K562 (cell line): Measurements from ENCODE around the gene YES1. TPM values are rescaled to one million over a fixed set of nuclear protein-coding genes. Genes with fewer than 3 reads are reported as not detected.

Source experiments
- CBX1 ChIP-seq: sonication (generic); IDR thresholded peaks from 2 replicates; pipeline ENCODE4 v1.6.1; 2016; ENCODE audit warnings: antibody characterized with exemption, low read depth, mild to moderate bottlenecking
- CREBBP ChIP-seq: IDR thresholded peaks from one replicate; pipeline ENCODE4 v1.6.1; 2012; ENCODE audit warnings: low read depth, mild to moderate bottlenecking, control low read depth, inconsistent platforms, low read length
- HCFC1 ChIP-seq: IDR thresholded peaks from 2 replicates; pipeline ENCODE4 v1.6.1; 2012; ENCODE audit warnings: low read depth, low read length, improper control_type of control experiment
- MTF1 ChIP-seq: fragments of 250-450 bp; sonication (Bioruptor Pico); IDR thresholded peaks from 2 replicates; pipeline ENCODE4 v1.9.0; 2021; ENCODE audit warnings: moderate library complexity, mild to moderate bottlenecking, inconsistent platforms, borderline replicate concordance
- NELFE ChIP-seq: IDR thresholded peaks from 2 replicates; pipeline ENCODE4 v1.6.1; 2011; ENCODE audit warnings: mild to moderate bottlenecking; ENCODE audit not compliant: insufficient read depth, insufficient read length
- PHF20 ChIP-seq: fragments of 450-650 bp; IDR thresholded peaks from 2 replicates; pipeline ENCODE4 v1.6.1; 2018; ENCODE audit not compliant: partially characterized antibody
- PML ChIP-seq: IDR thresholded peaks from 2 replicates; pipeline ENCODE4 v1.6.1; 2012; ENCODE audit warnings: low read length, inconsistent platforms
- PRDM10 ChIP-seq: fragments of 450-650 bp; IDR thresholded peaks from 2 replicates; pipeline ENCODE4 v1.6.1; 2018; ENCODE audit not compliant: partially characterized antibody
- PRPF4 ChIP-seq: fragments of 200-400 bp; formaldehyde crosslinking; IDR thresholded peaks from one replicate; pipeline ENCODE4 v1.6.1; 2017; ENCODE audit warnings: low read length, low read depth, mild to moderate bottlenecking; ENCODE audit not compliant: insufficient read depth, poor library complexity, severe bottlenecking
- RERE ChIP-seq: sonication (generic); formaldehyde crosslinking; IDR thresholded peaks from 2 replicates; pipeline ENCODE4 v1.8.0; 2023; ENCODE audit warnings: missing genetic modification reagents, mild to moderate bottlenecking, borderline replicate concordance
- RFX7 ChIP-seq: fragments of 250-450 bp; sonication (Bioruptor Pico); IDR thresholded peaks from 2 replicates; pipeline ENCODE4 v1.5.1; 2021; ENCODE audit warnings: mild to moderate bottlenecking
- SAP30 ChIP-seq: fragments of 200-600 bp; sonication (generic); IDR thresholded peaks from 2 replicates; pipeline ENCODE4 v1.6.1; 2012; ENCODE audit warnings: borderline replicate concordance, low read depth, mild to moderate bottlenecking, moderate library complexity, low read length, control low read depth, inconsistent platforms; ENCODE audit not compliant: insufficient read depth, poor library complexity, severe bottlenecking
- TAF15 ChIP-seq: fragments of 200-400 bp; formaldehyde crosslinking; IDR thresholded peaks from 2 replicates; pipeline ENCODE4 v1.6.1; 2017; ENCODE audit warnings: mild to moderate bottlenecking, low read depth, low read length, moderate library complexity
- TGIF2 ChIP-seq: sonication (generic); formaldehyde crosslinking; IDR thresholded peaks from 2 replicates; pipeline ENCODE4 v1.8.1; 2022; ENCODE audit warnings: mild to moderate bottlenecking, missing genetic modification reagents, moderate library complexity
- ZEB2 ChIP-seq: fragments of 450-650 bp; IDR thresholded peaks from 2 replicates; pipeline ENCODE4 v1.6.1; 2016
- ZNF311 ChIP-seq: fragments of 250-450 bp; sonication (Bioruptor Pico); IDR thresholded peaks from 2 replicates; pipeline ENCODE4 v1.4.0; 2020; ENCODE audit warnings: mild to moderate bottlenecking, moderate library complexity
- polyA plus RNA-seq, 8 experiments: library from polyadenylated mRNA; depleted of rRNA in 4 of 8; stranded (reverse) in 5 of 8; unstranded in 3 of 8; fragments of >200 nt; fragmentation: Nextera tagmentation in 2 of 8; fragmentation: Illumina TruSeq in 1 of 8; extraction: Ambion mirVana in 2 of 8; extraction: Trizol in 1 of 8; gene quantifications; 2 replicates each; pipeline versions ENCODE4 v1.2.1 to v1.2.3, GENCODE V29; 2011 to 2014; ENCODE audit warnings: inconsistent platforms in 1 of 8, missing spikeins in 1 of 8
- total RNA-seq, 7 experiments: library from RNA; depleted of rRNA in 6 of 7; stranded (reverse); fragments of >200 nt in 6 of 7; fragmentation: Illumina TruSeq in 2 of 7; extraction: Trizol in 2 of 7; gene quantifications; 2 replicates each; pipeline versions ENCODE4 v1.2.1 to v1.2.3, GENCODE V29; 2011 to 2021; ENCODE audit warnings: low replicate concordance in 1 of 7
- TF ChIP-seq, protein P1 (sequence below), 2 experiments: fragments of 200-800 bp in 1 of 2; sonication (Bioruptor generic) in 1 of 2; sonication (generic) in 1 of 2; formaldehyde crosslinking in 1 of 2; IDR thresholded peaks in 1 of 2; conservative IDR thresholded peaks in 1 of 2; 2 replicates each; pipeline versions ENCODE4 v1.5.0 to v1.6.1; 2016 to 2020; ENCODE audit warnings: missing compliant biosample characterization in 1 of 2, missing genetic modification characterization in 1 of 2, missing genetic modification reagents in 1 of 2

YES1 gene
- total and polyA plus RNA-seq, 9 of the 15 experiments (the other 6 are each of a cell fraction or from before 2014, with no cell fraction given), result 37.2 to 115 (median 77.7) TPM

DNA sequence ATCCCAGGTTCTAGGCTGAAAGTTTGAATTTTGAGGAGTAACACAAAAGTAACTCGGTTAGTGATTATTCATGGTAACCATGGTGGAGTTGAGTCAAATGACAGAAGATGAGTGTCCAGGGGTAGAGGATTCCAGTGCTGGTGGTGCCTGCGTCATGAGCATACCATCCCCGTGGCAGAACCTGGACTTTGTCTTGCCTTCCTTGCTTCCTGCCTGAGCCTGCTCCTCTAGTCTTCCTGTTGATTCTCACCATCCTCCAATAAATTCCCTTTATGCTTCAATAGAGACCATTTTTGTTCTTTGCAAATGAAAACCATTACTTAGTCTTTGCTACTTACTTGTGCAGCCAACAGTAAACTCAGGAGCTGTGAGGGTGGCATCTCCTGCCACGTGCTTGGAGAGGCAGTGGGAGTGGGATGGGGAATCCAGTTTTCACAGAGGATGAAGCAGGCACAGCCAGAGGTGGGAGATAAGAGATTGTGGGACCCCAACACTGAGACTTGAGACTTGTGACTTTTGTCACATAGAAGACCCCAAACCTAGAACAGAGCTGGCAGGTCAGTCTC is 4.1 kb upstream of the YES1 start (continued):
- no peak for TF ChIP-seq PRDM10
- TF ChIP-seq CREBBP, result no peak
- no peak for TF ChIP-seq PRPF4
- TF ChIP-seq NELFE, result no peak
- no peak for TF ChIP-seq CBX1
- peak; percentile 56; the same call in 1 of the 2 replicates for TF ChIP-seq ZNF311 (CRISPR knock-in tag)
- no peak for TF ChIP-seq ZEB2
- TF ChIP-seq TGIF2 (CRISPR knock-in tag), result no peak
- TF ChIP-seq HCFC1, result no peak
- TF ChIP-seq RFX7 (CRISPR knock-in tag), result no peak
- no peak for TF ChIP-seq TAF15
- TF ChIP-seq RERE (CRISPR knock-in tag), result no peak
- TF ChIP-seq PML, result no peak
- TF ChIP-seq PHF20, result no peak
- TF ChIP-seq, protein P1, sequence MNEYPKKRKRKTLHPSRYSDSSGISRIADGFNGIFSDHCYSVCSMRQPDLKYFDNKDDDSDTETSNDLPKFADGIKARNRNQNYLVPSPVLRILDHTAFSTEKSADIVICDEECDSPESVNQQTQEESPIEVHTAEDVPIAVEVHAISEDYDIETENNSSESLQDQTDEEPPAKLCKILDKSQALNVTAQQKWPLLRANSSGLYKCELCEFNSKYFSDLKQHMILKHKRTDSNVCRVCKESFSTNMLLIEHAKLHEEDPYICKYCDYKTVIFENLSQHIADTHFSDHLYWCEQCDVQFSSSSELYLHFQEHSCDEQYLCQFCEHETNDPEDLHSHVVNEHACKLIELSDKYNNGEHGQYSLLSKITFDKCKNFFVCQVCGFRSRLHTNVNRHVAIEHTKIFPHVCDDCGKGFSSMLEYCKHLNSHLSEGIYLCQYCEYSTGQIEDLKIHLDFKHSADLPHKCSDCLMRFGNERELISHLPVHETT (CRISPR knock-in tag; conservative IDR thresholded peaks at IDR 0.05 in 1 of 2, IDR thresholded peaks at IDR 0.05 in 1 of 2), result no peak
- TF ChIP-seq MTF1, result no peak
- no peak for TF ChIP-seq SAP30
